NCI-H1105 treated with DMSO at 0.1 percent for 48 hours (cell line): Measurements from ENCODE around the gene KCNG2.

Experiments used
- DNase-seq: peaks from one replicate; lab custom pipeline; 2025; lab: John Stamatoyannopoulos, UW

KCNG2 gene

DNA sequence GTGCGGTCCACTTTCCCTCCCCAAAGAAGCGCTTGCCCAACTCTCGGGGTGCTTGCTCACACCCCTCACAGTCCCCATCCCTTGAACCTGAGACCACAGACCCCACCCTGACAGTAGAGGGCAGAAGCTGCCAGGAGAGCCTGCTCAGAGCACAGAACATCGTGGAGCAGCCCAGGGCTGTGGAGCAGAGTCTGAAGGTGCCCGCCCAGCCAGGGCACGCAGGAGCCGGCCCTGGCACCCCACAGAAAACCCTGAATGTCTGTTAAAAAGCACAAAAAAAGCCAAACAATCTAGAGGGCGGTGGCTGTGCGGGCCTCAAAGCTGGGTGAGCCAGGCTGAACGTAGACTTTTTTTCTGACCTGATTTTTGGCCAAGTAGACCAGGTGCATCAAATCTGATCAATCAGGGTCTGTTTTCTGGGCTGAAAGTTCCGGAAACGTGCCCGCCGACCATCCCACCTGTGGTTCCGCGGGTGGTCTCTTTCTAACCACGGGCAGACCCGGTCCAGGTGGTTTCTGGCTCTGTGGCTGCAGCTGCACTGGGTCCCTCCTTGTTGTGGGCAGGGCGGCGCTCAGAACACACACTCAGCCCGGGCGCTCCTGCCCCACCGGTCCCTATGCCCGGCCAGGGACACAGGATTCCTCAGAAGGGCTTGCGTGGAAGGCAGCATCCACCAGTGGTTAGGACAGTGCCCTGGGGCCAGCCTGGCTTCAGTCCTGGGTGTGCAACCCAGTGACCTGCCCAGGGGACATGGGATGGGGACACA, 87.4 kb downstream of the KCNG2 start:
- DNase-seq = no peak

DNA sequence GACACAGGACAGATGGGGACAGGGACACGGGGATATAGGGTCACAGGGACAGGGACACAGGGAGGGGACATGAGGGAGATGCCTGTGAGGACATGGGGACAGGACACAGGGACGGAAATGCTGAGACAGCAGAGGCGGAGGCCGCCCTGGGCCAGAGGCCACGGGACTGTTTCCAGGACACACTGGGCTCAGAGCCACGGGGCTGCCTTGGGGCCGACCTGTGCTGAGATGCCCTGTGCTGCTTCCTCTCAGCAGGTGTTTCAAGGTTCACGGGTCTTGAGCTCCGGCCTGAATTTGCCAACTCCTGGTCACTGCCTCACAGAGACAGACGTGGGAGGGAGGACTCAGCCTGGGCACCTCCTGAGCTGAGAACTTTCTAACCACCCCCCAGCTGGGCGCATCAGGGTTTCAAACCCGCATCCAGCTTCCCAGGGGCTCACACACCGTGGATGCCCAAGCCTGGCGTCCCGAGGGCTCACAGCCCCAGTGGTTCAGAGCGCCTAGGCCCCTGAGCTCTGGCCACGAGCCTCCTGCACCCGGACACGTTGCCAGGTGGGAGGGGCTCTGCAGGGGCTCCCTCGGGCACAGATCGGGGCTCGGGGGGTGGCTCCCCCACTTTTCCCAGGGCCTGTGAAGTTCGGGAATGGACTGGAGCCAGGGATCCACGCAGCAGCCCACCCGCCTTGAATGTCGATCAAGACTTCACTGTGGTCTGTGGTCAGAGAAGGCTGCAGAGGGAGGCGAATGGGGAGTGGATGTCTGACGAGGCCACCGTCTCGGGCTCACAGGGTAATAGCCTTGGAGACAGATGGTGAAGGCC, 89.7 kb downstream of the KCNG2 start:
- no peak for DNase-seq

DNA sequence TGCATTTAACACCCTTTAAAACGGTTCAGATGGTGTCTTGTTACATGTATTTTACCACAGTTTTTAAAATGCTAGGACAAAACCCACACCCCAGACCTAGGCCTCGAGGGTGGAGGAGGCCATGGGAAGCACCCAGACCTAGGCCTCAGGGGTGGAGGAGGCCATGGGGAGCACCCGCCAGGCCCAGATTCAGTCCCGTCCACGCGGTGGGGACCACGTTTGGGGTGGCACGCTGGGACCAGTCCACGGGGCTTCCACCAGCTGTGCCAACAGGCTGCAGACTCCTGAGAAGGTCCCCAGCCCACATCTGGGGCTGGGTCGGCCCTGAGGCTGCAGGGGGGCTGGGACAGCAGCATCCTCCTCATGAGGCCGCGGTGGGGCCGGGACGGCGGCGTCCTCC, 90.3 kb downstream of the KCNG2 start:
- DNase-seq = no peak

DNA sequence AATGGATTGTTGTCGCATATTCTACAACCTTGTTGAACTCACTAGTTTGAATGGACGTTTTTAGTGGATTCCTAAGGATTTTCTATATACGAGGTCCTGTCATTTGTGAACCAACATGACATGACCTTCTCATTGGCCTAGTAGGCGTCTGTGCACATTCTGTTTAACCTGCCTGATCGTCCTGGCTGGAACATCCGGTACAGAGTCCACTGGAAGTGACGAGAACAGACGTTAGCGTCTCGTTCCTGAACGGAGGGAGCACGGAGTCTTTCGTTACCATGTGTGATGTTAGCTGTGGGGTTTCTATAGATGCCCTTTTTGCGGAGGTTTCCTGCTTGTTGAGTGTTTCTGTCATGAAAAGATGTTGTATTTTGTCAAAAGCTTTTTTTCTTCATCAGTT, 91.8 kb downstream of the KCNG2 start:
- no peak for DNase-seq

DNA sequence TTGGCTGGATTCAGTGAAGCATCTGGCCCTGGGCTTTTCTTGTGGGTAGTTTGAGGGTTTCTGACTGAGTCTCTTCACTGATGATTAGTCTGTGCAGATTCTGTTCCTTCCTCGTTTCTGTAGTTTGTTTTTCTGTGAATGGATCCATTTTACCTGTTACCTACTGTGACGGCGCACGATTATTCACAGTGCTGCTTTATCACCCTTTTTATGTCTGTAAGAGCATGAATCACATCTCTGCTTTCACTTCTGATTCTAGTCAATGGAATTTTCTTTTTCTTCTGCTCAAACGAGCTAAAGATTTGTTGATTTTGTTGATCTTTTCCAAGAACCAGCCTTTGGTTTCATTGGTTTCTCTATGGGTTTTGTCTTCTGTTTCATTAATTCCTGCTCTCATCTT, 92.9 kb downstream of the KCNG2 start:
- DNase-seq = no peak

DNA sequence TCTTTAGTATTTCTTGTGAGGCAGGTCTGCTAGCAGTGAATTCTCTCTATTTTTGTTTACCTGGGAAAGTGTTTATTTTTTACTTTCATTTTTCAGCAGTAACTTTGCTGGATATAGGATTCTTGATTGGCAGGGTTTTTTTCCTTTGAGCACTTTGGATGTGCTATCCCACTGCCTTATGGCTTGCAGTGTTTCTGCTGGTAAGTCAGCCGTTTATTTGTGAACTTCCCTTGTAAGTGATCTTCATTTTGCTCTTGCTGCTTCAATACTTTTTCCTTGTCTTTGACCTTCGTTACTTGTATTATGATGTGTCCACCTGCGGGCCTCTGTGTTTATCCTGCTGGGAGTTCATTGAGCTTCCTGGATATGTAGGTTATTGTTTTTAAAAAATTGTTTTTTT, 99.0 kb downstream of the KCNG2 start:
- DNase-seq = no peak

DNA sequence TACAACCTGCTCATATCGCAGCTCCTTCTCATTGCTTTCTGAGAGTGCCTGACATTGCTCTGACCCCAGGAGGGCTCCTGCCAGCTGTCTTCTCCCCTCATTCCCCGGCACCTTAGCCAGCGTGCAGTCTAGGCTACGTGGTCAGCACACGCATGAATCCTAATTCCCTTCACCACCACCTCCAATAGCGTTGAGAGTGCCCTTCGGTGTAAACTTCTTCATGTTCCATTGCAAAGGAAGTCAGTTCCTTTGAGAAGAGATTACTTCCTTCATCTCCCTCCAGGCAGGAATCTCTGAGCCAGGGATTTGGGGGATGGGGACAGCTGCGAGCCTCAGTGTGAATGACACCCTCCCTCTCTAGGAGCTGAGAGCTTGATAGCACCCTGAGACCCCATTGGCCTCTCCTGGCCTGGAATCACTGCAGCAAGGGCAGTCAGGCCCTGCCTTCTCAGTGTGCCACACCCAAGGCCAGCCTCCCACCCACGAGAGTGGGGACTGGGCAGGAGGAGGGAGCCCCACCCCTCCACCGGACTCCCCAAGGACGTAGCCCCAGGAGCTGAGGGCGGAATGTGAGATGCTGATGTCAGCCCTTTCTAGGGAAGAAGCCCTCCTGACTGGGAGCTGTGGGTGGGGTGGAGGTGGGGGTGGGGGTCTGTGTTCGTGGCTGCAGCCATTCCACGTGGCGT, 100.3 kb downstream of the KCNG2 start:
- DNase-seq = no peak

DNA sequence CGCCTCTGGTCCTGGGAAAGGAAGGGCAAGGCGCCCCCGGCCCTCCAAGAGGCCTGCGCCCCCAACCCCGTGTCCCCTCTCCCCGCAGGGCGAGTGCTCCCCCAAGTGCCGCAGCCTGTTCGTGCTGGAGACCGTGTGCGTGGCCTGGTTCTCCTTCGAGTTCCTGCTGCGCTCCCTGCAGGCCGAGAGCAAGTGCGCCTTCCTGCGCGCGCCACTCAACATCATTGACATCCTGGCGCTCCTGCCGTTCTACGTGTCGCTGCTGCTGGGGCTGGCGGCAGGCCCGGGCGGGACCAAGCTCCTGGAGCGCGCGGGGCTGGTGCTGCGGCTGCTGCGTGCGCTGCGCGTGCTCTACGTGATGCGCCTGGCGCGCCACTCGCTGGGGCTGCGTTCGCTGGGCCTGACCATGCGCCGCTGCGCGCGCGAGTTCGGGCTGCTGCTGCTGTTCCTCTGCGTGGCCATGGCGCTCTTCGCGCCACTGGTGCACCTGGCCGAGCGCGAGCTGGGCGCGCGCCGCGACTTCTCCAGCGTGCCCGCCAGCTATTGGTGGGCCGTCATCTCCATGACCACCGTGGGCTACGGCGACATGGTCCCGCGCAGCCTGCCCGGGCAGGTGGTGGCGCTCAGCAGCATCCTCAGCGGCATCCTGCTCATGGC, 101.3 kb downstream of the KCNG2 start:
- no peak for DNase-seq

DNA sequence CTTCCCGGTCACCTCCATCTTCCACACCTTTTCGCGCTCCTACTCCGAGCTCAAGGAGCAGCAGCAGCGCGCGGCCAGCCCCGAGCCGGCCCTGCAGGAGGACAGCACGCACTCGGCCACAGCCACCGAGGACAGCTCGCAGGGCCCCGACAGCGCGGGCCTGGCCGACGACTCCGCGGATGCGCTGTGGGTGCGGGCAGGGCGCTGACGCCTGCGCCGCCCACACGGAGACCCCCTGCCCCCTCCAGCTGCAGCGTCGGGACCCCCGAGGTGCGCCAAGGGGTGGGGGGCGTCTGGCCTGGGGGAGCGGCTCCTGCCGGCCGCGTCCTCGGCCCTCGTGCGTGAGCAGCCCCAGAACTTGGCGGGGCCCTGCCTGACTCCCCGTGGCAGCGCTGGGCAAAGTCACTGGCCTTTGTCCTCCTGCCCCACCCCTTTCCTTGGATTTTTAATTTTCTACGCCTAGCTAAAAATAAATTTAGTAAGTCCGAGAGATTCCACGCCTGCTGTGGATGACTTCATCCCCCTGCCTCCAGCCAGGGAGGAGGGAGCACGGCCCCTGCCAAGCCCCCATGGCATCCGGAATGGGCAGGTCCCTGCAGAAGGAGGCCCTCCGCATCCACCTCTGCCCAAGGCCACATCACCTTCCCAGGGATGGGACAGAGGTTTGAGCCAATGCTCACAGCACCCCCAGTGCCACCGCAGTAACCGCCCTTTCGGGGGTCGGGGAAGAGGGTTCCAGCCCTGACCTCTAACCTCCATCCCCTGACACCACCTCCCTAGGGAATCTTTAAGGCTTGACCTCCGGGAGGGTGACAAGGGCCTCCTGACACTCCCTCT, 102.1 kb downstream of the KCNG2 start:
- DNase-seq = no peak

DNA sequence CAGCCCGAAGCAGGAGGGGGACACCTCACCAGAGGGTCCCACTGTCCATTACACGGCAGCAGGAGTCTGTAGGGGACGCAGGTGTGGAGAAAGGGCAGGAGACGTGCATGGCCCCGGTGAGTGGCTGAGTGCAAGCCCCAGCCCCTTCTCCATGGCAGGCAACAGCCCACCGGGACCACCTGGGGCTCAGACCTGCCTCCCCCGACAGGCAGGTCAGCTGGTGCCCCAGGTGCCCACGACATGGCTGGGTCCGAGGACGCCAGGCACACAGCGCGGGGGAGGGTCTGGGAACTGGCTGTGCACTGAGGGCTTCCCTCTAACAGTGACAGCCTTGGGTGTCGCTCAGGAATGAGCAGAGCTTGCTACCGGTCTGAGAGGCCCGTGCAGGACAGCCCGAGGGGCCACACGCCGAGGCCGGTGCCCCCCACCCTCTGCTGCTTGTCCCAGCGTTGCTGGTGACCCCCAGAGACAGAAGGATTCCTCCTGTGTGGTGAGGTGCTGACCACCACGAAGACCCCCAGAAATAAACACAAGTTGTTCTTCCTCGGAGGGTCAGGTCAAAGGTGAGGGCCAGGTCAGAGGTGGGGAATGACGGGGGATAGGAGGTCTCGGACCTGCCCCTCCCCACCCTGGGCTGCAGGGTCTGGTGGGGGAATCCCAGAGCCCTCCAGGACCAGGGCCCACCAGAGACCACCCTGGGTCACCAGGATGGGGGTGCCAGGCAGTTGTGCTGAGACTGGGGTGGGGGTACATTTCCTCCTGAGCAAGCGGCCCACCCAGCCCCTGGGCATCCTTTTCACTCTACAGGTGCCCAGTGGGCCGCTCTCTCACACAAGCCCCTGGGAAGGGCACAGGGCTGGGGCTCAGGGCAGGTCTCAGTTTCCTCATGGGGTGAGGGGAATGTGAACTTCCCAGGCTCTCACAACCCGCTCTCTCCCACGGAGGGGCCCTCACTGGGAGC, 103.2 kb downstream of the KCNG2 start:
- no peak for DNase-seq

DNA sequence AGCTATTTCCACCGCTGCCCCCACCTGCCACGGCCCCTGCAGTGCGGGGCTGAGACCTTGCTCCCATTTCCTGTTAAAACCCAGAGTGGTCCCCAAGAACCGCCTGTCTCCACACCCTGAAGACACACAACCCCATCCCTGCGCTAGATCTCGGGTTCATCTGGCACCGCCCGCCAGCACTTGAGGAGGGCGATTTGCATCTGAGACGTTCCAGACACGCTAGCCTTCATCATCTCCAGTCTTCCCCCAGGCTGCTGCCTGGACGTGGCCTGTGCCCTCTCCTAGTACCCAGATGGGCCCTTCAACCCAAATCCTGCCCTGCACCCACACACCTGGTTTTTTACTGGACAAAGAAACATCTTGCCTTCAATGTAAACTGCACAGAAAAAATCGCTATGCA, 103.9 kb downstream of the KCNG2 start:
- DNase-seq = no peak

DNA sequence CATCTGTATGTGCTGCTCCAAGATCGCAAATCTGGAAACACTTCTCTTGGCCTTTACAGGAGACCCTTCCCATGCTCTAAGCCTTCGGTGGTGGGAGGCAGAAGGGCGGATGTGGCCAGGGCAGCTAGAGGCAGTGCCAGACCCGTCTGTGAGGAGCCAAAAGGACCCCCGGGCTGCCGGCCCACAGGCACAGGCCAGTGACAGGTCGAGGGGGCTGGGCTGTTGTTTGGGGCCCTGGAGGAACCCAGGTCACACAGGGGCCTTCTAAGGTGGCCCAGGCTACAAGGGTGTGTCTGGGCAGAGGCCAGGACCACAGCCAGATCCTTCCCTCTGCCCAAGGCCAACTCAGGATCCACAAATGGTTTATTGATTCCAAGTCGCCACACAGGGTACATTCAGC, 104.3 kb downstream of the KCNG2 start:
- no peak for DNase-seq

DNA sequence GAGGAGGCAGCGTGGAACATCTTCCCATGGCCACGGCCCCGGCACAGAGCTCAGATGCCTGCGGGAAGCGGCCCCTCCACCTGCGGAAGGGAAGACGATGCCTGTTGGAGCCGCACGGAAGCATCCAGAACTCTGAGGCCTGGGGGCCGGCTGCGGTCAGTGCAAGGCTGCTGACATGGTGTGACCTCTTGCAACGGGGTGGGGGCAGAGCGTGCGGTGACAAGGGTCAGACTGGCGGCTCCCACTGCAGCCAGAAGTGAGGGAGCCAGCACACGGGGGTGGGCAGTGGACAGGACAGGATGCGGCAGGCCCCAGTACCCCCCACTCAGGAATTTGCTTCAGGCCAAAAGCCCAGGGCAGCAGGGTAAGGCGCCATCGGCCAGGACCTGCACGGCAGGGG, 104.9 kb downstream of the KCNG2 start:
- no peak for DNase-seq

DNA sequence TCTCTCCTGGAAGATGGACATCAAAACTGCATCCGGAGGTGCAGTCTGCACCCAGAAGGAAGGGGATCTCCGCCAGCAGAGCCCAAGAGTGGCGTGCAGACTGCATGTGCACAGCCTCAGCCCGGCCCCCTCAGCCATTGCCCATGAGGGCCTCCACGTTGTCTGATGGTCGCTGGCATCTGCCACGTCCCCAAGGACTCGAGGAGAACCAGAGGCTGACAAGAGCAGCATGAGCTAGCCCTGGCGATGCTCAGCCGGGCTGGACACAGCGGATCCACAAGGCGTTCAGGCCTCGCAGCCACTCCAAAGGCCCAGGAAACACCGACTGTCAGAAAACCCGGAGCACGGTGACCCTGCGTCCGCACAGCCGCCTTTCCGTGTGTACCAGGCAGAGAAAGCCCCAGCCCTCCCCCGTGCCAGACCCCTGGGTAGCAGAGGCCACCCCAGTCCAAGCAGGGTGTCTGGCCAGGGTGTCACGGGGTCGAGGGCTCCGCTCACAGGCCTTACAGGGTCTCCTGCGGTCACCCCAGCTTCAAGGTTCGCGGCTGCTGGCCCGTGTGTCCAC, 105.4 kb downstream of the KCNG2 start:
- no peak for DNase-seq

DNA sequence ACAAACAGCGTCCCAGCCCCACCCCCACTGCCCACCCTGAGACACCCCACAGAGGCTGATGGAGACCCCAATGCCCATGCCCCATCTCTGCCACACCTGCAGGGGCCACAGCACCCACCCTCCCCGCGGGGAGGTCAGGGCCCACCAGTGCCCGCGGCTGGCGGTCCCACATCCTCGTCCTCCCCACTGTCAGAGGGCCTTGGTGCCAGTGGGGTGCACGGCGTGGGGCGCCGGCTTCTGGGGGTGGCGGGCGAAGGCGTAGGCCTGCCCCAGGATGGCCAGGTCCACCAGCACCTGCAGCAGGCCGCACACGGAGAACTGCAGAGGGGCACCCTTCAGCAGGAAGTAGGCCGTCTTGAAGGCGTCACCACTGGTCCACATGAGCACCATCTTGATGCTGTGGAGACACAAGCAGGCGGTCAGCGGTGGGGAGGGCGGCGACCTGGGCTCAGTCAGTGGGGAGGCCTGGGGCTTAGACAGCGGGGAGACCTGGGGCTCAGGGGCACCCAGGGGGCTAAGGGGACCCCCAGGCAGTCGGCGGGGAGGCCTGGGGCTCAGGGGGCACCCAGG, 106.1 kb downstream of the KCNG2 start:
- DNase-seq = no peak

DNA sequence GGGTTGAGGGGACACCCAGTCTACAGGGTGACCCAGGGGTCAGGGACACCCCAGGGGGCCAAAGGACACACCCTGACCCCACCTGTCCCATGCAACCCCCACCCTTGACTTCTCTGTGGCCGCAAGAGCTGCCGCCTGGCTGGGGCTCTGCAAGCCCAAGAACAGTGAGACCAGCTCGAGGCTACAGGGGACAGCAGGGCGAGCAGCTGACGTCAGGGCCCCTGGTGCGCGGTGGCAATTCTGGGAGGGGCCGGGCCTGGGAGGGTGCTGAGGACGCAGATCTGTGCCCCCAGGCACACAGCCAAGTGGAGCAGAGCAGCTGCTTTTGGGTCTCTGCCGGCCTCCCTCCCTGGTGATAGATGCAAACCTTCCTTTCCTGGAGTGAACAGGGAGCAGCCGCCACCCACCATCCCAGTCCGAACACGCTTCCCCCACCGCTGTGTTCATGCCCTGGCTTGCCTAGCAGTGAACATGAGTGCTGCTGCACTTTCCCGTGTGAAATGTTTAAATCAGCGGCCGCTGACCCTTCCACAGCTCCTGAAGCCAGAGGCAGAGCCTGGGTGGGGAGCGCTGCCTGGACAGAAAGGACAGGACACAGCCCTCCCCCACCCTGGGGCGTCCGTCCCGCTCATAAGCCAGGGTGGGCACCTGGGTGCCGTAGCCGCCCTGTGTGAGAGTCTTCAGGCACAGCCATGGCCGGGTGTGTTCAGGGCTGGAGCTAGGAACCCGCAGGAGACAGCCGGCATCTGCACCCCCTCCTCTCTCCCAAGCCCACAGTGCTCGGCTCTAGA, 106.8 kb downstream of the KCNG2 start:
- DNase-seq = no peak

DNA sequence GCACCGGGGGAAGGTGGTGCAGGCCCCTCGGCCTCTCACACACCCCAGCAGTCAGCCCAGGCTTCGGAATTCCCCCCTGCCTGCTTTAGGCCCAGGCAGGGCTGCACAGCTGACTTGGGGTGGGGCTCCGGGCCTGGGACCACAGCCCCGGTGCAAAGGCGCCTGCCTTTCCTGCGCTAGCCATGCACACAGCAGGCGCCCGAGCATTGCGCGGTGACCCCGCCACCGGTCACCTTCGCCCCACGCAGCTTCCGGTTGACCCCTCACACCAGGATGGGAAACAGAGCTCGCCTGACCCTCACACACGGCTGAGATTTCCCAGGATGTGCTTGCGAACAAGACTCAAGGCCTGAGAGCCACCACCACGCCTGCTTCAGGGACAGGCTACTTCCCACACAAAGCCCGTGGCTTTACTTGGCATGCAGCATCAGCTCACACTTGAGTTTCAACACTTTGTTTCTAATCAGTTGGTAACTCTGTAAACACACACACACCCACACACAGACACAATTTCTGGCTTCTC, 107.7 kb downstream of the KCNG2 start:
- no peak for DNase-seq

DNA sequence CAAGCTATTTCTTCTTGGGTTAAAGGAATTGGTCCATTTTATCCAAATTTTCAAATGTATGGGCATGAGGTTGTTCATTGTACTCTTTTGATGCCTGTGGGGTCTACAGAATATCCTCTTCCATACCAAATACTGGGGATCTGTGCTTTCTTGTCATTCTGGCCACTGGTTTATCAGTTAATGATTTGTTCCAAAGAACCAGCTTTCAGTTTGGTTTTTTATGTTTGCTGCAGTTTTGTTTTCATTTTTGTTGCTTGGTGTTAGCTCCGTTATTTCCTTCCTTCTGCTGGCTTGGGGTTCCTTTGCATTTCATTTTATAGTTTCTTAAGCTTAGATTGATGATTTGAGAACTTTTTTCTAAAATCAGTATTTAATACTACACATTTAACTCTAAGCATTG, 108.3 kb downstream of the KCNG2 start:
- no peak for DNase-seq

DNA sequence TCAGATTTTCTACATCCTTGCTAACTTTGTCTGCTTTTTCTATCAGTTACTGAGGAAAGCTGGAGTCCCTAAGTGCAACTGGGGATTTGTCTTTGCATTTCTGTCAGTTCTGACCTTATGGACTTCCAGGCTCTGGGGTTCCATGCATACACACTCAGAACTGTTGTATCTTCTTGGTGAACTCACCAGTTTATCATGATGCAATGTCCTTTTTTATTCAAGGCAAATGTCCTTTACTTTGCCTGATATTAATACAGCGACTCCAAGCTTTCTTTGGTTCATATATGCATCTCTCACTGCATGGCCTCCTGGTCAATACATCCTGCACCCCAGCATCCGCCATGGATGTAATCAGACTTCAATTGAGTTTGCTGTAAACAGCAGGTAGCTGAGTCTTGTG, 109.0 kb downstream of the KCNG2 start:
- no peak for DNase-seq
